ENCODE data around the gene MMP19. TPM values are rescaled to one million over a fixed set of nuclear protein-coding genes. Genes with fewer than 3 reads are reported as not detected.

MMP19 gene
- total and polyA plus RNA-seq, 10 donors, result 7.9 to 100 (median 55.8) TPM

- Histone ChIP-seq H3K9me3 (no peaks in the 10 kb centered on the region), H3K4me1 (no peaks in the 10 kb centered on the region), H3K27me3 (replicated peaks in 1 of 7) (no peaks in the 10 kb centered on the region), H3K4me3 (no peak overlapping the region), H3K36me3 (peaks cover 4 to 100% (median 87%) of the 10 kb centered on the region in 6 donors), H3K27ac (no peak overlapping the region)
- TF ChIP-seq POLR2AphosphoS5 (IDR thresholded peaks at IDR 0.05) (no peak), POLR2A (IDR thresholded peaks at IDR 0.05) (no peak)
- TF ChIP-seq, protein P1, sequence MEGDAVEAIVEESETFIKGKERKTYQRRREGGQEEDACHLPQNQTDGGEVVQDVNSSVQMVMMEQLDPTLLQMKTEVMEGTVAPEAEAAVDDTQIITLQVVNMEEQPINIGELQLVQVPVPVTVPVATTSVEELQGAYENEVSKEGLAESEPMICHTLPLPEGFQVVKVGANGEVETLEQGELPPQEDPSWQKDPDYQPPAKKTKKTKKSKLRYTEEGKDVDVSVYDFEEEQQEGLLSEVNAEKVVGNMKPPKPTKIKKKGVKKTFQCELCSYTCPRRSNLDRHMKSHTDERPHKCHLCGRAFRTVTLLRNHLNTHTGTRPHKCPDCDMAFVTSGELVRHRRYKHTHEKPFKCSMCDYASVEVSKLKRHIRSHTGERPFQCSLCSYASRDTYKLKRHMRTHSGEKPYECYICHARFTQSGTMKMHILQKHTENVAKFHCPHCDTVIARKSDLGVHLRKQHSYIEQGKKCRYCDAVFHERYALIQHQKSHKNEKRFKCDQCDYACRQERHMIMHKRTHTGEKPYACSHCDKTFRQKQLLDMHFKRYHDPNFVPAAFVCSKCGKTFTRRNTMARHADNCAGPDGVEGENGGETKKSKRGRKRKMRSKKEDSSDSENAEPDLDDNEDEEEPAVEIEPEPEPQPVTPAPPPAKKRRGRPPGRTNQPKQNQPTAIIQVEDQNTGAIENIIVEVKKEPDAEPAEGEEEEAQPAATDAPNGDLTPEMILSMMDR (IDR thresholded peaks at IDR 0.05 in 8 of 11, conservative IDR thresholded peaks at IDR 0.05 in 3 of 11), result no peak
- 93 to 97% (median 96%) methylated on average over 4 of the region's 4 CpGs for WGBS, 5 donors
- no peak for DNase-seq
- intact Hi-C loops (cut with DNase I; ENCODE audit: low total_unique reads), result no loop called here
Observed at GRCh38 chr12:55789893-55790292, 52.8 kb downstream of the MMP19 start.

- intact Hi-C loops (cut with DNase I; ENCODE audit: low total_unique reads), result no loop called here
- no peak for DNase-seq
- H3K36me3 ChIP-seq, result peaks cover 4 to 100% (median 87%) of the 10 kb centered on the region in 6 donors
- 92 to 99% (median 97%) methylated on average over 2 of the region's 2 CpGs for WGBS, 5 donors
- H3K27ac ChIP-seq, result no peak overlapping the region
- no peaks in the 10 kb centered on the region for H3K9me3 ChIP-seq
- no peaks in the 10 kb centered on the region for H3K27me3 ChIP-seq (replicated peaks in 1 of 7)
- TF ChIP-seq, protein P1 (IDR thresholded peaks at IDR 0.05 in 8 of 11, conservative IDR thresholded peaks at IDR 0.05 in 3 of 11), result no peak
- TF ChIP-seq POLR2A (IDR thresholded peaks at IDR 0.05), result no peak
- no peak for TF ChIP-seq POLR2AphosphoS5 (IDR thresholded peaks at IDR 0.05)
- no peaks in the 10 kb centered on the region for H3K4me1 ChIP-seq
- H3K4me3 ChIP-seq, result no peak overlapping the region
Observed at GRCh38 chr12:55789171-55789570, 53.6 kb downstream of the MMP19 start.

DNA sequence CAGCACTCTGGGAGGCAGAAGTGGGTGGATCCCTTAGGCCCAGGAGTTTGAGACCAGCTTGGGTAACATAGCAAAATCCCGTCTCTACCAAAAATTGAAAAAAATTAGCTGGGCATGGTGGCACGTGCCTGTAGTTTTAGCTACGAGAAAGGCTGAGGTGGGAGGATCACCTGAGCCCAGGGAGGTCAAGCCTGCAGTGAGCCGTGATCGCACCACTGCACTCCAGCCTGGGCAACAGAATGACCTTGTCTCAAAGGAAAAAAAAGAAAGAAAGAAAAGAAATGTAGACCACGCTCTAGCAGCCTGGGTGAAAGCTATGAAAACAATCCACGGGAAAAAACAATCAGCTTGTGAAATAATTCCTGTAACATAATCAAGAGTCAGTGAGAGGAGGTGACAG, 54.2 kb downstream of the MMP19 start:
- Histone ChIP-seq H3K4me3 (no peak overlapping the region), H3K4me1 (no peaks in the 10 kb centered on the region), H3K9me3 (no peaks in the 10 kb centered on the region), H3K36me3 (peaks cover 4 to 100% (median 87%) of the 10 kb centered on the region in 6 donors), H3K27ac (no peak overlapping the region), H3K27me3 (replicated peaks in 1 of 7) (no peaks in the 10 kb centered on the region)
- TF ChIP-seq POLR2AphosphoS5 (IDR thresholded peaks at IDR 0.05), result no peak
- no peak for TF ChIP-seq POLR2A (IDR thresholded peaks at IDR 0.05)
- TF ChIP-seq, protein P1 (IDR thresholded peaks at IDR 0.05 in 8 of 11, conservative IDR thresholded peaks at IDR 0.05 in 3 of 11), result no peak
- no peak for DNase-seq
- 87 to 97% (median 95%) methylated on average over 7 of the region's 7 CpGs for WGBS, 5 donors
- intact Hi-C loops (cut with DNase I; ENCODE audit: low total_unique reads), result no loop called here

Other genes starting within 250 kb of the MMP19 start
- not detected for gene OR10P1, start 206.0 kb downstream of the MMP19 start, total RNA-seq
- not detected for gene OR10P1, start 206.0 kb downstream of the MMP19 start, polyA plus RNA-seq
- gene ITGA7, start 135.0 kb downstream of the MMP19 start, total RNA-seq, result 10 to 100 TPM; 13.8 to 93.2 (median 24.7) TPM
- 10 to 100 TPM in 1 of 3 donors, 1 to 10 TPM in 2; 4.4 to 18.0 (median 8.6) TPM for gene ITGA7, start 135.0 kb downstream of the MMP19 start, polyA plus RNA-seq
- 100 to 1,000 TPM; 113 to 228 (median 141) TPM for gene BLOC1S1, start 126.9 kb downstream of the MMP19 start, total RNA-seq
- 100 to 1,000 TPM; 278 to 304 (median 282) TPM for gene BLOC1S1, start 126.9 kb downstream of the MMP19 start, polyA plus RNA-seq
- 10 to 100 TPM in 5 of 7 donors, 1 to 10 TPM in 2; 7.4 to 17.4 (median 15.5) TPM for gene RDH5, start 122.5 kb downstream of the MMP19 start, total RNA-seq
- 10 to 100 TPM in 1 of 3 donors, 1 to 10 TPM in 2; 4.7 to 12.1 (median 9.9) TPM for gene RDH5, start 122.5 kb downstream of the MMP19 start, polyA plus RNA-seq
- gene CD63, start 113.9 kb downstream of the MMP19 start, total RNA-seq, result 100 to 1,000 TPM; 440 to 750 (median 627) TPM
- 100 to 1,000 TPM; 395 to 693 (median 509) TPM for gene CD63, start 113.9 kb downstream of the MMP19 start, polyA plus RNA-seq
- gene GDF11, start 99.8 kb downstream of the MMP19 start, total RNA-seq, result 10 to 100 TPM in 5 of 7 donors, 1 to 10 TPM in 2; 6.1 to 14.5 (median 10.7) TPM
- gene GDF11, start 99.8 kb downstream of the MMP19 start, polyA plus RNA-seq, result 1 to 10 TPM; 3.5 to 5.5 (median 4.0) TPM
- 10 to 100 TPM; 40.0 to 74.1 (median 46.3) TPM for gene SARNP, start 25.2 kb downstream of the MMP19 start, total RNA-seq
- 10 to 100 TPM; 72.4 to 97.6 (median 78.4) TPM for gene SARNP, start 25.2 kb downstream of the MMP19 start, polyA plus RNA-seq
- 10 to 100 TPM; 18.8 to 34.6 (median 27.9) TPM for gene ORMDL2, start 24.9 kb downstream of the MMP19 start, total RNA-seq
- gene ORMDL2, start 24.9 kb downstream of the MMP19 start, polyA plus RNA-seq, result 10 to 100 TPM; 21.7 to 28.9 (median 28.1) TPM
- 10 to 100 TPM; 28.2 to 45.0 (median 36.9) TPM for gene DNAJC14, start 13.3 kb downstream of the MMP19 start, total RNA-seq
- gene DNAJC14, start 13.3 kb downstream of the MMP19 start, polyA plus RNA-seq, result 10 to 100 TPM; 10.6 to 23.3 (median 13.5) TPM
- 10 to 100 TPM; 26.7 to 40.7 (median 36.6) TPM for gene PYM1, start 85.0 kb upstream of the MMP19 start, total RNA-seq
- gene PYM1, start 85.0 kb upstream of the MMP19 start, polyA plus RNA-seq, result 10 to 100 TPM; 48.3 to 54.0 (median 51.2) TPM
- gene DGKA, start 88.2 kb upstream of the MMP19 start, total RNA-seq, result 100 to 1,000 TPM; 132 to 261 (median 197) TPM
- gene DGKA, start 88.2 kb upstream of the MMP19 start, polyA plus RNA-seq, result 100 to 1,000 TPM in 2 of 3 donors, 10 to 100 TPM in 1; 73.8 to 136 (median 105) TPM
- 1 to 10 TPM in 3 of 7 donors, under 1 TPM in 4; 0.44 to 1.6 (median 0.85) TPM for gene PMEL, start 123.1 kb upstream of the MMP19 start, total RNA-seq
- under 1 TPM; 0.15 to 0.50 (median 0.29) TPM for gene PMEL, start 123.1 kb upstream of the MMP19 start, polyA plus RNA-seq
- gene CDK2, start 123.9 kb upstream of the MMP19 start, total RNA-seq, result 10 to 100 TPM; 21.4 to 46.6 (median 30.9) TPM
- gene CDK2, start 123.9 kb upstream of the MMP19 start, polyA plus RNA-seq, result 10 to 100 TPM; 11.9 to 16.2 (median 12.9) TPM
- gene RAB5B, start 131.1 kb upstream of the MMP19 start, total RNA-seq, result 100 to 1,000 TPM in 1 of 7 donors, 10 to 100 TPM in 6; 70.5 to 101 (median 94.4) TPM
- gene RAB5B, start 131.1 kb upstream of the MMP19 start, polyA plus RNA-seq, result 10 to 100 TPM; 30.9 to 48.4 (median 35.1) TPM
- gene SUOX, start 154.3 kb upstream of the MMP19 start, total RNA-seq, result 10 to 100 TPM; 13.1 to 29.1 (median 19.8) TPM
- gene SUOX, start 154.3 kb upstream of the MMP19 start, polyA plus RNA-seq, result 1 to 10 TPM; 6.0 to 8.1 (median 6.1) TPM
- 1 to 10 TPM; 3.1 to 9.3 (median 6.2) TPM for gene IKZF4, start 178.1 kb upstream of the MMP19 start, total RNA-seq
- gene IKZF4, start 178.1 kb upstream of the MMP19 start, polyA plus RNA-seq, result 1 to 10 TPM in 2 of 3 donors, under 1 TPM in 1; 0.80 to 1.6 (median 1.4) TPM
- gene RPS26, start 199.0 kb upstream of the MMP19 start, total RNA-seq, result 100 to 1,000 TPM in 3 of 7 donors, 10 to 100 TPM in 4; 15.3 to 674 (median 76.8) TPM
- gene RPS26, start 199.0 kb upstream of the MMP19 start, polyA plus RNA-seq, result 1,000 to 10,000 TPM; 1,592 to 2,958 (median 1,751) TPM
- gene ERBB3, start 237.2 kb upstream of the MMP19 start, total RNA-seq, result 1 to 10 TPM in 1 of 7 donors, under 1 TPM in 3, not detected in 3; 0.47 to 1.4 (median 0.72) TPM
- gene ERBB3, start 237.2 kb upstream of the MMP19 start, polyA plus RNA-seq, result 1 to 10 TPM in 1 of 3 donors, under 1 TPM in 2; 0.17 to 2.0 (median 0.23) TPM

All from spleen (tissue), 11 donors.